ENCODE measurements around the gene VPS13D.

The VPS13D gene

DNA sequence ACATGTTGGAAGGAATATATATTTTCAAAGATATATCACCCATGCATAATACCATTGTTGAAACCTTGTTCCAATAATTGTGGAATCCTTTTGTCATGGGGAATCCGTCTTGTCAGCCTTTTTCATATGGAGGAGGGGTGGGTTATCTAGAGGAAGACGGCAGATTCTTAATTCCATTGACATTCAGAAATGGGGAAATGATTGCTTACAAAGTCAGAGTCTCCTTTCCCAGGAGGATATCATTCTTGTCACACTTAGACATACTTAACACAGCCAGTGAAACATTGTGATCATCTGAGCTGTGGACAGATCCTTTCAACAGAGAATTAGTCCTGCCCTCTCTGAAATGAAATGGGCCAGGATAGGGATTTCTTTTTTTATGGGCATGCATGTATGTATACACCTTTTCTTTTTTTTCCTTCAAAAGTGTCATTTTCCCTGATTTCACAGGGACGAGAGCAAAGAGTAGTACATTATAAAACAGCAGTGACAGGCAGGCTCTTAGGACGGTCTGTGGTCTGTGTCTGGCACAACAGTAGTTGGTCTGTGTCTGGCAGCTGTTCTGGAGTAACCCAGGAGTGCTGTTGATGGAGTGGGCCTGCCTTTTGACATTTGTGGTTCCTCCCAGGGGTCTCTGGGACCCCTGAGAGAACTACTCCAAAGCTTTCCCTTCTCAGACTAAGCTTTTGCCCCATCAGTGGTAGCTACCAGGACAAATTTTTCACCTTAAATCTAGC, 50.1 kb downstream of the VPS13D start:
- no peak for TF ChIP-seq MYC (IDR thresholded peaks at IDR 0.05; ENCODE audit: low read depth, low read length)
- TF ChIP-seq, protein P1, sequence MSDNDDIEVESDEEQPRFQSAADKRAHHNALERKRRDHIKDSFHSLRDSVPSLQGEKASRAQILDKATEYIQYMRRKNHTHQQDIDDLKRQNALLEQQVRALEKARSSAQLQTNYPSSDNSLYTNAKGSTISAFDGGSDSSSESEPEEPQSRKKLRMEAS (IDR thresholded peaks at IDR 0.05; ENCODE audit: low read depth, low read length), result no peak
- TF ChIP-seq, protein P2, sequence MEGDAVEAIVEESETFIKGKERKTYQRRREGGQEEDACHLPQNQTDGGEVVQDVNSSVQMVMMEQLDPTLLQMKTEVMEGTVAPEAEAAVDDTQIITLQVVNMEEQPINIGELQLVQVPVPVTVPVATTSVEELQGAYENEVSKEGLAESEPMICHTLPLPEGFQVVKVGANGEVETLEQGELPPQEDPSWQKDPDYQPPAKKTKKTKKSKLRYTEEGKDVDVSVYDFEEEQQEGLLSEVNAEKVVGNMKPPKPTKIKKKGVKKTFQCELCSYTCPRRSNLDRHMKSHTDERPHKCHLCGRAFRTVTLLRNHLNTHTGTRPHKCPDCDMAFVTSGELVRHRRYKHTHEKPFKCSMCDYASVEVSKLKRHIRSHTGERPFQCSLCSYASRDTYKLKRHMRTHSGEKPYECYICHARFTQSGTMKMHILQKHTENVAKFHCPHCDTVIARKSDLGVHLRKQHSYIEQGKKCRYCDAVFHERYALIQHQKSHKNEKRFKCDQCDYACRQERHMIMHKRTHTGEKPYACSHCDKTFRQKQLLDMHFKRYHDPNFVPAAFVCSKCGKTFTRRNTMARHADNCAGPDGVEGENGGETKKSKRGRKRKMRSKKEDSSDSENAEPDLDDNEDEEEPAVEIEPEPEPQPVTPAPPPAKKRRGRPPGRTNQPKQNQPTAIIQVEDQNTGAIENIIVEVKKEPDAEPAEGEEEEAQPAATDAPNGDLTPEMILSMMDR (IDR thresholded peaks at IDR 0.05; ENCODE audit: low read depth, low read length), result no peak
- no peak for TF ChIP-seq POLR2A (IDR thresholded peaks at IDR 0.05; ENCODE audit: extremely low read depth, insufficient read length)
- DNase-seq (ENCODE audit: low read depth), result no peak
- no peak overlapping the region for H3K4me3 ChIP-seq (ENCODE audit: low read depth, low read length)

DNA sequence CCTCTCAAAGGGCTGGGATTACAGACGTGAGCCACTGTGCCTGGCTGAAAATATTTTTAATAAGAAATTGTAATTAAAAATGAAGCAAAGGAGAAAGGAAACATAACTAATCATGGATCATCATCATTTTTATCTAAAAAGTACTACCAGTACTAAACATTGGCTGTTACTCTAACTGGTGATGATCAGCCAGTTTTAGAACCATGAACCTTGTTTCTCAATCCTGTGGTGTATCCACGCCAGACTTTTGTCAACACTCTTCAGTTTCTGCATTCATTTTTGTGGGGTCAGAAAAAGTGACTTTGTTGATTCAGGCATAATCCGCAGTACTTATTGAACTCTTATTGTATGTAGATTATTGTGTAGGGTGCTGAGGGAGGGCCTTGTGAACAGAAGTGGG, 52.3 kb downstream of the VPS13D start:
- DNase-seq (ENCODE audit: low read depth), result no peak
- TF ChIP-seq, protein P1 (IDR thresholded peaks at IDR 0.05; ENCODE audit: low read depth, low read length), result no peak
- TF ChIP-seq MYC (IDR thresholded peaks at IDR 0.05; ENCODE audit: low read depth, low read length) (no peak), POLR2A (IDR thresholded peaks at IDR 0.05; ENCODE audit: extremely low read depth, insufficient read length) (no peak)
- TF ChIP-seq, protein P2 (IDR thresholded peaks at IDR 0.05; ENCODE audit: low read depth, low read length), result no peak

DNA sequence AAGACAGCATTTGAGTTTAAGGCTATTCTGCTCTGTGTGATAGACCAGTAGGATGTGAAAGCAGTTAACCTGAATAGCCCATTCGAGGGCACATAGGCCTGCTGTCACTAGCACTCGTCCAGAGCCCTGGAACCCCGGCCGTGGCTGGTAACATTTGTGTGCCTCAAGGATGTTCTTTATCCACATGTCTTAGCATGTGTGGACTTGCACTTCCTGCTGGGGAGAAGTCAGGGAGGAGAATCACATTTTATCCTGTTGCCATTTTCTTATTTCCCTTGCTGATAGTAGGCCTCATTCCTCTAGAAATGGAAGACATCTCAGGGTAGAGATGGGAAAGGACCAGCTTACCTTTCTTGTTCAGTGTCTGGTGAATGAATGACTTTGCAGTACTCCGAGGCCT, 54.7 kb downstream of the VPS13D start:
- DNase-seq (ENCODE audit: low read depth), result no peak
- no peak overlapping the region for H3K4me3 ChIP-seq (ENCODE audit: low read depth, low read length)
- TF ChIP-seq POLR2A (IDR thresholded peaks at IDR 0.05; ENCODE audit: extremely low read depth, insufficient read length) (no peak), MYC (IDR thresholded peaks at IDR 0.05; ENCODE audit: low read depth, low read length) (no peak)
- TF ChIP-seq, protein P2 (IDR thresholded peaks at IDR 0.05; ENCODE audit: low read depth, low read length), result no peak
- TF ChIP-seq, protein P1 (IDR thresholded peaks at IDR 0.05; ENCODE audit: low read depth, low read length), result no peak

More for the DNA sequence above, 52.3 kb downstream of the VPS13D start:
- H3K4me3 ChIP-seq (ENCODE audit: low read depth, low read length), result no peak overlapping the region

DNA sequence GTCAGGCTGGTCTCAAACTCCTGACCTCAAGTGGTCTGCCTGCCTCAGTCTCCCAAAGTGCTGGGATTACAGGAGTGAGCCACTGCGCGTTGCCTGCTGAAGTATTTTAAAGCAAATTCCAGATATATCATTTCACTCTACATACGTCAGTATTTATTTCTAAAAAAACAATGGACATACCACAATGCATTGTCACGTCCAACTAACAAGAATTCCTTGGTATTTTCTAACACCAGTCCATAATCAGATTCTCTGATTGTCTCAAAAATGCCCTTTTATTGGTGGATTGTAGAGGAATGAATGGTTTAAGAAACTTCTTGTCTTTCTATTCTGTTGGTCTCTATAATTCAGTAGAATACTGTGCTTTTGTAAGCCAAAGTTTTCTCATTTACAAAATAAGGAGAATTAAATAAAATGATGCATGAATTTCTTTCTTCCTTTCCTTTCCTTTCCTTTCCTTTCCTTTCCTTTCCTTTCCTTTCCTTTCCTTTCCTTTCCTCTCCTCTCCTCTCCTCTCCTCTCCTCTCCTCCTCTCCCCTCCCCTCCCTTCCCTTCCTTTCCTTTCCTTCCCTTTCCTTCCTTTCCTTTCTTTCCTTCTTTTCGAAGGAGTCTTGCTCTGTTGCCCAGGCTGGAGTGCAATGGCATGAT, 55.8 kb downstream of the VPS13D start:
- no peak overlapping the region for H3K4me3 ChIP-seq (ENCODE audit: low read depth, low read length)
- DNase-seq (ENCODE audit: low read depth), result no peak
- TF ChIP-seq, protein P1 (IDR thresholded peaks at IDR 0.05; ENCODE audit: low read depth, low read length), result no peak
- no peak for TF ChIP-seq MYC (IDR thresholded peaks at IDR 0.05; ENCODE audit: low read depth, low read length)
- TF ChIP-seq, protein P2 (IDR thresholded peaks at IDR 0.05; ENCODE audit: low read depth, low read length), result no peak
- no peak for TF ChIP-seq POLR2A (IDR thresholded peaks at IDR 0.05; ENCODE audit: extremely low read depth, insufficient read length)

DNA sequence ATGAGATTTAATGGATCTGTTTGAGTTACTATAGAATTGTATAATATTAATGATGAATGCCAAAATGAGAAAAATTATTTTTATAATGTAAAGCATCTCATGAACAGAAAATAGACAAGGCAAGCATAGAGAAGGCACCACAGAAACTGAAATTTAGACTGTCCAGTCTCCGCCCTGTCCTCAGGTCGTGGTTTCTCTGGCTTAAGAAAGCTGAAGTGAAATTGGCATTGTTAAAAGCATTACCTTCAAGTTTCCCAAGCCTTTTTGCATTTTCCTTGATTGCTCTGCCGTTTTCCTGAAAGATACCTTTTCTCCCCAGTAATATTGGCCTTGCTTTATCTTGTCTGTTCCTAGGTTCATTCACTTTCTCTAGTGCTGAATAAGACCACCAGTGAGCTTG, 58.0 kb downstream of the VPS13D start:
- TF ChIP-seq POLR2A (IDR thresholded peaks at IDR 0.05; ENCODE audit: extremely low read depth, insufficient read length), result no peak
- TF ChIP-seq MYC (IDR thresholded peaks at IDR 0.05; ENCODE audit: low read depth, low read length), result no peak
- TF ChIP-seq, protein P2 (IDR thresholded peaks at IDR 0.05; ENCODE audit: low read depth, low read length), result no peak
- TF ChIP-seq, protein P1 (IDR thresholded peaks at IDR 0.05; ENCODE audit: low read depth, low read length), result no peak
- no peak overlapping the region for H3K4me3 ChIP-seq (ENCODE audit: low read depth, low read length)
- no peak for DNase-seq (ENCODE audit: low read depth)
